ENCODE data around the gene SYP.

SYP gene

DNA sequence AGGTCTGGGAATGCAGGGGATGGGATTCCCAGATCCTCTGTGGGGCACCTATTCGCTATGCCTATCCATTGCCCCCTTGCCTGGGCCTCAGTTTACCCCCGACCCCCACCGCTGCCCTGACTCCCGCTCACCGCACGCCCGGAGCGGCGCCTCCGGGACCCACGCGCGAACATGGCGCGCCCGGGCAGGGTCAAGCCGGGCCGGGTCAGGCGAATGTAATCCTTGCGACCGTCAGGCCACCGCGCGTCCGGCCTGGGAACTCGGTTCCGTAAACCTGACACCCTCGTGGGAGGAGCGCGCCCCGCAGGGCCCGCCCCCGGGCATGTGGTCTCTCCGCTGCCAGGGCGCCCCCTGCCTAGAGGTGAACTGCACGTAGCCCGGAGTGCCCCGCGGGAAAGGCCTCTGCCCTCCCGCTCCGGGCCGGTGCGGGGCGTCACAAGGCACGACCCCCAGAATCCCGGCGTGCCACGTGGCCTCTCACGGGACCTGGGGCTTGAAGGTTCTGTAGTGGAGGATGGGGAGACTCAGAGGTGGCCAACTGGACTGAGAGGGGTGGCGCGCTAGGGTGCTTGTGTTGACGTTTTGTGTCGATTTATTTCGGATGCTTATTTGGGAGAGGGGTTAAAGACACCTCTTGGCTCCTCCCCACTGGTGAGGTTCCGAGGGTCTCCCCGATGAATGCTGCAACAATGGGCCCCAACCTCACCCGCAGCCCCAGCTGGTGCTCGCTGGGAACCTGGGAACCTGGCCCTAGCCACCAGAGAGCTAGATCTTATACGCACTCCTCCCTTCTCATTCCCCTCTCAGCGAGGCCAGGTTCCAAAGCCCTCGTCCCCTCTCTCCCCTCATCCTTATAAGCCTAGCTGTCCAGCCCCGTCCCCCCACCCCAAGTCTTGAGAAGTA lies 13.6 kb downstream of the SYP start, which contains the start of gene PRICKLE3:
Gene PRICKLE3 (minus strand): TSS at position 249 of the 903 bp plus-strand sequence. CDS start 76 bp downstream, at position 173.
- no peaks in the 10 kb centered on the region for H3K9me3 ChIP-seq (ENCODE audit: control insufficient read depth, low read length)
- H3K36me3 ChIP-seq (ENCODE audit: control insufficient read depth, insufficient read depth, low read length), result no peaks in the 10 kb centered on the region
- H3K9ac ChIP-seq (ENCODE audit: low read length), result peak within 1 kb of the TSS; percentile 66
- peak within 1 kb of the TSS; percentile 63 for H3K4me3 ChIP-seq (ENCODE audit: low read length)
- peaks cover 20% of the 10 kb centered on the region for H3K4me1 ChIP-seq (ENCODE audit: control insufficient read depth, insufficient read depth, low read length)
- H3K27me3 ChIP-seq (ENCODE audit: control insufficient read depth, insufficient read depth, low read length), result no peaks in the 10 kb centered on the region

DNA sequence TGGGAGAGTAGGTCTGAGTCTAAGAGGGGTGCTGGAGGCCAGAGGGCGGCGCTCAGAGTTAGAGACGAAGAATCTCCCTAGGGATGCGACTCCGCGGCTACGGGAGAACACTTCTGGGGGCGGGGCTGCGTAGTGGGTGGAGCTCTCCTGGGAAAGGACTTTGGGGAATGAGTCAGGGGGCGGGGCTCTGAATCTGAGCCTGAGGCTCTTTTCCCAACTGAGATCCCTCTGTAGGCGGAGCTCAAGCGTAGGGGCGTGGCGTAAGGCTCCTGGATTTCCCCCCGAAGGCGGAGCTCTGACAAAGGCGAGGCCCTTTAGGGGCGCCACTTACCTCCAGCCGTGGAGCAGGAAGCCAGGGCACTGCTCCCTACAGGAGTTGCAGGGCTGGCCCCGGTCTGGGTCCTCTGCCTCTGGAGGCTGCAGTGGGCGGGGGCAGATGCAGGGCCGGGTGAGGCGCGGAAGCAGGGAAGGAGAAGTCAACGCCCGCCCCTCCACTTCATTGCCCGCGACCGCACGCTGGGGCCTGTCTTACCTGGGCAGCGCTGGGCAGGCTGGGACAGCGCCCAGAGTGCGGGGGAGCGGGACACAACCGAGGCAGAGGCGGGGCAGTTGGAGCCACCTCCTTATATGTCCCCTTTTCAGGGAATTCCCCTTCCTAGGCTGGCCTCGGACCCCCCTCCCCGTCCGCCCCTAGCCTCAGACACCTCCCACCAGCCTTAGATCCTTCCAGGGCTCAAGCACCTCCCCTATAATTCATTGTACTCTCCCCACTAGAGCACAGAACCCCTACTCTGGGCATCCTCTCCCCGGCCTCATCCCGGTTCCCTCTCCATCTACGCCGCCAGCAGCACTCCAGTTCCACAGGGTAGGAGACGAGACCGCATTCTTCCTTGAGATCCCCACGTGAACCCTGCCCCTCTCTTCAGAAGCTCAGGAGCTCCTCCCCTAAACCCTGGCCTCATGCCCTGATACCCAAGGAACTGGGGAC lies 15.4 kb downstream of the SYP start:
- Histone ChIP-seq H3K9me3 (ENCODE audit: control insufficient read depth, low read length) (no peaks in the 10 kb centered on the region), H3K4me1 (ENCODE audit: control insufficient read depth, insufficient read depth, low read length) (peaks cover 15% of the 10 kb centered on the region), H3K27me3 (ENCODE audit: control insufficient read depth, insufficient read depth, low read length) (no peaks in the 10 kb centered on the region), H3K4me3 (ENCODE audit: low read length) (no peak overlapping the region), H3K9ac (ENCODE audit: low read length) (peak overlapping the region; percentile 59), H3K36me3 (ENCODE audit: control insufficient read depth, insufficient read depth, low read length) (no peaks in the 10 kb centered on the region)

DNA sequence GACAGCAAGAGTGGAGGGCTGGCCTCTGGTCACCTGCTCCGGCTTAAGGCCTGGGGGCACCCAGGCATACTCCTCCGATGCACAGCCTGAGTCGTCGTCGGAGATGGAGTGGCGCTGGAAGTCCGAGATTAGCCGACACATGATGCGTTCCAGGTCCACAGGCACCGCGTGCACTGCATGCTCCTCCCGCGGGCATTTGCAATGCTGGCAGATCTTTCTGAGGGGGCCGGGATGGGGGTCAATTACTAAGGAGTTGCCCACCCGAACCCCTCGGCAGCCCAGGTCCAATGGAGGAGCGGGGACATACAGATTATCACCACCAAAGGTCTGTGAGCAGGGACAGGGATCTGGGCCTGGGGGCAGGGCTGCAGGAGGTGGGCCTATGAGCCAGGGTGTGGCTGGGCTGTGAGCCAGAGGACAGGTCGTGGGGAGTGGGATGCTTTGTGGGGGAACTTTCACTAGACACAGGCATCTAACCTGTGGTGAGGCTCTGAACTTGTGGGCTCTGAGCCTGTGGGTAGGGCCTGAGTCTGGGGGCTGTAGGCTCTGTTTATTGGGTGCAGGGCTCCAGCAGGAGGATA lies 16.2 kb downstream of the SYP start:
- H3K27me3 ChIP-seq (ENCODE audit: control insufficient read depth, insufficient read depth, low read length), result no peaks in the 10 kb centered on the region
- H3K4me3 ChIP-seq (ENCODE audit: low read length), result no peak overlapping the region
- H3K9me3 ChIP-seq (ENCODE audit: control insufficient read depth, low read length), result no peaks in the 10 kb centered on the region
- H3K4me1 ChIP-seq (ENCODE audit: control insufficient read depth, insufficient read depth, low read length), result peaks cover 17% of the 10 kb centered on the region
- no peaks in the 10 kb centered on the region for H3K36me3 ChIP-seq (ENCODE audit: control insufficient read depth, insufficient read depth, low read length)
- no peak overlapping the region for H3K9ac ChIP-seq (ENCODE audit: low read length)

DNA sequence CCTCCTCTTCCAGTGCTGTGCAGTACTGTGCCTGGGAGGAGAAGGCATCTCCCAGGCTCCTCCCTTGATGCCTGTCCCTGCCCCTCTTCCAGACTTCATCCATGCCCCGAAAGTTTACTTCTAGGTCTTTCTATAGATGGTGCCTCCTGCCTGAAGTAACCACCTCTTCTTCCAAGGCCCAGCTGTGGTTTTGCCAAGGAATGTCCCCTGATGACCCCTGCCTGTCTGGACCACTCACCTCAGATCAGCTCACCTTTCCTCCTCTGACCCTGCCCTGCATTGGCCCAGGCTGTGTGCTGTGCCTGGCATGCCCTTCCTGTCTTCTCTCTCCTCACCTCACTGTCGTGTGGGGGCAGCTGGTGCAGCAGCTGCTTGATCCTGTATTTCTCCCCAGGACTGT lies 20.6 kb downstream of the SYP start:
- Histone ChIP-seq H3K4me1 (ENCODE audit: control insufficient read depth, insufficient read depth, low read length) (peaks cover 27% of the 10 kb centered on the region), H3K4me3 (ENCODE audit: low read length) (no peak overlapping the region), H3K27me3 (ENCODE audit: control insufficient read depth, insufficient read depth, low read length) (no peaks in the 10 kb centered on the region), H3K9ac (ENCODE audit: low read length) (no peak overlapping the region), H3K9me3 (ENCODE audit: control insufficient read depth, low read length) (no peaks in the 10 kb centered on the region), H3K36me3 (ENCODE audit: control insufficient read depth, insufficient read depth, low read length) (peaks cover 4% of the 10 kb centered on the region)

DNA sequence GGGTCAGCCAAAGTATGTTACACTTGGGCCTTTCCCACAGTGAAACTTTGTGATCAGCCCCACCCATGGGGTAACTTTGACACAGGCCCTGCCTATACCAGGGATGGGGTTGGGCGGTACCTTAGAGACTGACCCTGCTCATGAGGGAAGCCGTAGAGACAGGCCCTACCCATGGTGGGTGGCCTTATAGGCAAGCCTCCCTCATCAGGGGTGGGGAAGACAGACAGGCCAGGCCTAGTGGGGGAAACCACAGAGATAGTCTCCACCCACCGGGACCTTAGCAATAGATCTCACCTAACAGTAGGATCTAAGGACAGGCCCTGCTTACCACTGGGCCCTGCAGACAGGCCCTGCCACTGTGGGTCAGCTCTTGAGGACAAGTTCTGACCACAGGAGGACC lies 21.5 kb downstream of the SYP start:
- Histone ChIP-seq H3K4me3 (ENCODE audit: low read length) (no peak overlapping the region), H3K27me3 (ENCODE audit: control insufficient read depth, insufficient read depth, low read length) (no peaks in the 10 kb centered on the region), H3K4me1 (ENCODE audit: control insufficient read depth, insufficient read depth, low read length) (peaks cover 27% of the 10 kb centered on the region), H3K36me3 (ENCODE audit: control insufficient read depth, insufficient read depth, low read length) (peaks cover 9% of the 10 kb centered on the region), H3K9me3 (ENCODE audit: control insufficient read depth, low read length) (no peaks in the 10 kb centered on the region), H3K9ac (ENCODE audit: low read length) (no peak overlapping the region)

DNA sequence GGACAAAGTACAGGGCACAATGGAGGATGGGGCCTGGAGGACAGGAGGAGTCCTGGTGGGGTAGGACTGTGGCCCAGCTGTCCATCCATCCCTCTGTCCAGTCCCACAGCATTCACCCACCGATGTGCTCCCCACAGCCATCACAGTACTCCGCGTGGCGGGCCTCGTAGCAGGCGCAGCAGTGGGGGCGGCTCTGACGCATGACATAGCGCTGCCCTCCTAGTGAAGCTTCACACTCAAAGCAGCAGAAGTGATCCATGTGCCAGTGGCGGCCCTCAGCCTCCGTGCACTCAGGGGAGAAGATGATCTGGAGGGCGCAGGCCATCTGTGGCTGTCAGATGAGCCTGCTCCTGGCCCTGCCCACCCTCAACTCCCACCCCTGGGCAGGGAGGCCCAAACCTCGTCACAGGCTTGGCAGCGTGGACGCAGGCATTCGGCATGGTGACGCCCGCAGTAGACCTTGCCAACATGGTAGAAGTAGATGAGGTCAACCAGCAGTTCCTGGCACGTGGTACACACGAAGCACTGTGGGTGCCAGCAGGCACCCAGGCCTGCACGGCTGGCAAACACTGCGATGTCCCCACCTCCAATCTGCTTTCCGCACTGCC lies 22.0 kb downstream of the SYP start:
- peaks cover 32% of the 10 kb centered on the region for H3K4me1 ChIP-seq (ENCODE audit: control insufficient read depth, insufficient read depth, low read length)
- no peaks in the 10 kb centered on the region for H3K9me3 ChIP-seq (ENCODE audit: control insufficient read depth, low read length)

DNA sequence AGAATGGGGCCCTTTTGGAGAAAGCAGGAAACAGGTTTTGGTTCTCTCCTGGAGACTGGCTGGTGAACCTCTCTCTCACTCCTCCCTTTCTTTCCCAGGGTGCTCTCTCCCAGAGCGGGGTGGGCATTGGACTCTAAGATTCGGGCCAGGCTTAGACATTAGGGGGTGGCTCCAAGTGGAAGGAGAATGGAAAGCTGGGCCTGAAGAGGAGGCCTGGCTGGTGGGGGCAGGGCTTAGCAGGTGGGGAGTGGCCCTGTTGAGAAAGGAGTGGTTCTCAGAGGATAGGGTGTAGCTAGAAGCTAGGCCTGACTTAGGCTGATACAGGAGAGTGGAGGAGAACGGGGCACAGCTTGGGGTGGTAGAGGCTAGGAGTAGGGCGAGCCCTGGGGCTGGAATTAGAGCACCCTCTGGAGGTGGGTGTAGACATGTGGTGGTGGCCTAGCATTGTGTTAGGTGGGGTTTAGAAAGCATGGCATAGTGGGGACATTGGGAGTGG lies 22.6 kb downstream of the SYP start:
- Histone ChIP-seq H3K9ac (ENCODE audit: low read length) (peak overlapping the region; percentile 28), H3K9me3 (ENCODE audit: control insufficient read depth, low read length) (no peaks in the 10 kb centered on the region), H3K27me3 (ENCODE audit: control insufficient read depth, insufficient read depth, low read length) (no peaks in the 10 kb centered on the region), H3K4me1 (ENCODE audit: control insufficient read depth, insufficient read depth, low read length) (peaks cover 37% of the 10 kb centered on the region), H3K36me3 (ENCODE audit: control insufficient read depth, insufficient read depth, low read length) (peaks cover 9% of the 10 kb centered on the region), H3K4me3 (ENCODE audit: low read length) (no peak overlapping the region)

More for the DNA sequence above, 22.0 kb downstream of the SYP start:
- no peak overlapping the region for H3K9ac ChIP-seq (ENCODE audit: low read length)
- H3K27me3 ChIP-seq (ENCODE audit: control insufficient read depth, insufficient read depth, low read length), result no peaks in the 10 kb centered on the region
- H3K36me3 ChIP-seq (ENCODE audit: control insufficient read depth, insufficient read depth, low read length), result peaks cover 9% of the 10 kb centered on the region
- H3K4me3 ChIP-seq (ENCODE audit: low read length), result no peak overlapping the region

DNA sequence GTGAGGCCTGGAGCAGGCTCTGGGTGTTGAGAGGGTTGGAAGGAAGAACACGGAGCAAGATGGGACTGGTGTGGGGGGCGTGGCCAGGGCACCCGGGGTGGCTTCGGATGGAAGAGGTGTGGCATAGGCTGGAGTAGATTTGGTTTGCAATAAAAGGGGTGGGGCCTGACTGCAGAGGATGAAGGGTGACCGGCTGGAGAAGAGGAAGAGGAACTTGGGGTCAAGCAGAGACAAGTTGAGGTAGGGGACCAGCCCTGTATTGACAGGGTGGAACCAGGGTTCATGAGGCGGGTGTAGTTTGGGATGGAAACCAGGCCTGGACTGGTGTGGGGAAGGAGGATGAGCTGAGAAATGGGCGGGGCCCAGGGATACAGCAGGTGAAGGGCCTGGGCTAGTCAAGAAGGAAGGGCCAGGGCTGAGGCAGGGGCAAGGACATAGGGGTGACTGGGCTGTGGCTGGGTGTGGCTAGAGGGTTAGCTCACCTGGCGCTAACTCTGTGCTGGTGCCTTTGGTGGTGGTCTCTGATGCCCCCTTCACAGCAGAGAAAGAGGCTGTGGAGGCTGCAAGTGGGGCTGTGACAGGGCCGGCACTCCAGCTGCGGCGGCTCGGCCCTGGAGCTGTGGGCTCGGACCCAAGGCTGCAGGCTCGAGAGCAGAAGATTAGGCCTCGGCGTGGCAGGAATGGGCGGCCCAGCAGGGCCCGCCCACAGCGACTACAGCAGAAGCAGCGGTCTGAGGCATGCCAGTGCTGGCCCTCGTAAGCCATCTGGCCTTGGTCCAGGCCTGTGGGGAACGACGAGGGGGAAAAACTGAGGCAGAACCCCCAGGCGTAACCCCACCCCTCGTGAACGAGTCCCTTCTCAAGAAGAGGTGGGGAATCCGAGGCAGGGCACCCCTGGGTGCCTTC lies 23.3 kb downstream of the SYP start:
- Histone ChIP-seq H3K4me1 (ENCODE audit: control insufficient read depth, insufficient read depth, low read length) (peaks cover 37% of the 10 kb centered on the region), H3K27me3 (ENCODE audit: control insufficient read depth, insufficient read depth, low read length) (no peaks in the 10 kb centered on the region), H3K36me3 (ENCODE audit: control insufficient read depth, insufficient read depth, low read length) (peaks cover 9% of the 10 kb centered on the region), H3K9me3 (ENCODE audit: control insufficient read depth, low read length) (no peaks in the 10 kb centered on the region), H3K4me3 (ENCODE audit: low read length) (no peak overlapping the region), H3K9ac (ENCODE audit: low read length) (peak overlapping the region; percentile 28)

DNA sequence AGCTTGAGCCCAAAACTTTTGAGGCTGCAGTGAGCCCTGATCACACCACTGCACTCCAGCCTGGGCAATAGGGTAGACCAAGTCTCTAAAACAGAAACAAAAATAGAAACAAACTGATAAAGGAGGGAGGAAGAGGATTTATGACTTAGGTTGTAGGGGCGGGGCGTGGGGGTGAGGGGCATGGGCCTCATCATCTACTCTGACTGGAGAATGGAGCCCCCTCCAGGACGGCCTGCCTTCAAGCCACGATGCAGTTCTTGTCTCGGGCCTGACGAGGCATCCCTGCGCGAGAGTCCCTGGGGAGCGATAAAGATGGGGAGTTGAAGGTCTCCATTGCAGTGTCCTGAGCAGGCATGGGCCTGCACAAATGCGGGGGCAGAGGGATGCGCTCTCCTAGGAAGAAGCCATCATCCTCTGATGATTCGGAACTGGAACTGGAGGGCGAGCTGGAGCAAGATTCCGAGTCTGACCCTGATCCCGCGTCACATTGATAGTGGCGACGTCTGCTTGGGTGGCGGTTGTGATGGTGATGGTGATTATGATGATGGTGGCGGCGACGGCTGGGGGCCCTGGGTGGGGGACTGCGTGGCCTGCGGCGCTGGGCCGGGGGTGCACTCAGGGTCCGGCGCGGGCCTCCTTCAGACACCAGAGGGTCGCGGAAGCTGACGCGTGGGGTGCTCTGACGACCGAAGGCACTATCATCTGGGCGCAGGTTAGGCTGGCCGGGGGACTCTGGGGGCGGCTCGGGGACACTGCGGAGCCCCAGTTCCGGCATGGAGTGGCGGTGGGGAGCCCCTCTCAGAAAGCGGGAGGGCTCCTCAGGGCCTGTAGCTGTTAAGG lies 24.3 kb downstream of the SYP start:
- Histone ChIP-seq H3K9ac (ENCODE audit: low read length) (no peak overlapping the region), H3K36me3 (ENCODE audit: control insufficient read depth, insufficient read depth, low read length) (peaks cover 9% of the 10 kb centered on the region), H3K4me1 (ENCODE audit: control insufficient read depth, insufficient read depth, low read length) (peaks cover 37% of the 10 kb centered on the region), H3K9me3 (ENCODE audit: control insufficient read depth, low read length) (no peaks in the 10 kb centered on the region), H3K4me3 (ENCODE audit: low read length) (no peak overlapping the region), H3K27me3 (ENCODE audit: control insufficient read depth, insufficient read depth, low read length) (no peaks in the 10 kb centered on the region)

DNA sequence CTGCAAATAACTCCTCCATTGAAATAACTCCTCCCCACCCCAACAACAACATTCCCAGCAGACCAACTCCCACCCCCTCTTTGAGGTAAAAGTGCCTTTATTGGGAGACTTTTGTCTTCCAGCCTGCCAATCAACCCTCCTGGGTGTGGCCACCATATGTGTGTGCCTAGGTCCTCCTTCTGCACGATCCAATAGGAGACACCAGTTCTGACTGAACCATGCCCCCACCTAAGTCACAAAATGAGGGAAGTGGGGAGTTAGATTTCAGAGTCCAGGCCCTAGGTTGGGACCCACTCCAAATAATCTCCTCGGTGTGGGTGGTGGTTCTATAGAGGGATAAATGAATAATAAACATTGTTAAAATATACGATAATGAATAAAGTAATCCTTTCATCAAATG lies 25.3 kb downstream of the SYP start:
- Histone ChIP-seq H3K27me3 (ENCODE audit: control insufficient read depth, insufficient read depth, low read length) (no peaks in the 10 kb centered on the region), H3K9ac (ENCODE audit: low read length) (no peak overlapping the region), H3K4me1 (ENCODE audit: control insufficient read depth, insufficient read depth, low read length) (peaks cover 37% of the 10 kb centered on the region), H3K4me3 (ENCODE audit: low read length) (no peak overlapping the region), H3K9me3 (ENCODE audit: control insufficient read depth, low read length) (no peaks in the 10 kb centered on the region), H3K36me3 (ENCODE audit: control insufficient read depth, insufficient read depth, low read length) (peaks cover 9% of the 10 kb centered on the region)

All from mucosa of stomach (tissue), 1 donor.